HG02759 (cell line): ENCODE measurements around the gene ASCC1.
"Not testable (repeated sequence)": the region's sequence is repeated elsewhere in the genome, so short reads cannot be mapped to it uniquely, and the experiment has no call there.

ENCODE experiments used
- ATAC-seq: cut with Tn5 transposase; IDR thresholded peaks from one replicate; pipeline ENCODE4 v1.9.1; 2021; ENCODE audit warnings: mild to moderate bottlenecking, moderate library complexity; ENCODE audit not compliant: unreplicated experiment

ASCC1 gene

GRCh38 chr10:72249176-72249862 is 33.2 kb upstream of the ASCC1 start:
- not testable (repeated sequence) for ATAC-seq

DNA sequence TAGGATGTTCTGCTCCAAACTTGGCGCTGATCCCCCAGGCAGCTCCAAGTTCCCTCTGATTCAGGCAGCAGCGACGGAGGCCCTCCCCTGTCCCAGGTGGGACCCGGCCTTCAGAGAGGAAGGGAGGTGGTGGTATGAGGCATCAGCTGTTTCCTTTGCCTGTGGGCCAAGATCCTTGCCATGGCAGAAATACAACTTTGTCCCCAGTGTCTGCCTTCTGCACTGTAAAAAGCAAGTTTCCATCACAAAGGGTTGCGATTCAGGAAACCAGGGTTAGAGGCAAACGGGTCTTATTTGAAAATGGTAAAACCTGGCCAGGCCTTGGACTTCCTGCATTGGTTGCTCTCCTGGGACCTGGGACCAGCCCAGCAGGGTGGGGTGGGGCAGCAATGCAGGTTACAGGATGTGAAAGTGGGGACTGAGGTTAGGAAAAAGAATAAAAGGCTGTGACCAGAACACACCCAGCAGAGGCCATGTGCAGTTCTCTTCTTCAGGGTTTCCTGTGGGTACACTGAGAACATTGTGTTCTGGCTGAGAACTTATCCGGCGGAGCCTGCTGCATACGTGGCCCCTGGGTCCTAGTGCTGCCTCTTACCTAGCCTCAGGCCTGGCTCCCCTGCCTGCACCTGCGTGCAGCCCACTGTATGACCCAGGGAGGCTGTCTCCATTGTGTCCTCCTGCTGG is 32.5 kb upstream of the ASCC1 start:
- peak; percentile 81 for ATAC-seq

DNA sequence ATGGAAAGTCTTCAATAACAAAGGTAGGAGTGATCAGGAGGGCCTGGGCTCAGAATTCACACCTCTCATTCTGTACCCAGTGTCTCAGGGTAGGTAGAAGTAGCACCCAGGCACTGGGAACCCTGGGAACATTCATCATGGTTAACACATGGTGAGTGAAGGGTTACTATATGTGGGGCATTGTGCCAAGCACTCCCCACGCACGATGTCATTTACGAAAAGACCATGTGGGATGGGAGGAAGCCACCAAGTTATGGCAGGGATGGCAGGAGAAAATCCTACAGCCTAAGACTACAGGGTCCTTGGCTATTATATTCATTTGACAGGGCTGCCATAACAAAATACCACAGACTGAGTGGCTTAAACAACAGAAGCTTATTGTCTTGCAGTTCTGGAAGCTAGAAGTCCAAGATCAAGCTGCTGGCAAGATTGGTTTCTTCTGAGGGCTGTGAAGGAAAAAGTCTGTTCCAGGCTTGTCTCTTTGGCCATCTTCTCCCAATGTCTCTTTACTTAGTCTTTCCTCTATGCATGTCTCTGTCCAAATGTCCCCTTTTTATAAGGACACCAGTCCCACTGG is 30.0 kb upstream of the ASCC1 start:
- ATAC-seq, result no peak

GRCh38 chr10:72244573-72245038 is 28.5 kb upstream of the ASCC1 start:
- no peak for ATAC-seq

DNA sequence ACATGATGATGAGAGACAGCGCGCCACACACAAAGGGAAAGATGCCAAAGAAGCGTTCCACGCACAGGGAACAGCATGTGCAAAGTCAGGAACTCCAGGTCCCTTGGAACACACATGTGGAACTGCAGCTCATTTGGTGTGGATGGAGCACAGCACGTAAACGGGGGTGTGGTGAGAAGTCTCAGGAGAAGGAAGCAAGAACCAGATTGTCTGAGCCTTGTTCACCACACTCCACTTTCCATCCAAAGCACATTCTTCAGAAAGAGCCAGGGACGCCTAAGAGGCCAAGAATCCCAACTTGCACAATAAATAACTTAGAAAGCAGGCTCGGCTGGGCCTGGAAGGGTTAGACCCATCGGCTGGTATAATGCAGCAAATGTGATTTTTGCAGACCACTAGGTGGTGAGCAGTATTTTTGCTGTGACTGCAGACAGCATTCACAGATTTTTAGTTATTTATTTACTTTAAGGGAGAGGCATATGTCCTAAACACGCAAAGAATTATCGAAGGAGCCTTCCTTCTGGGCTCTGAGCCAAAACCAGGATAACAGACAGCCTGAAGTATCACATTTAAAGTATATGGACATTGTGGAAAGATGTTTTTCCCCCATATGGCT is 27.9 kb upstream of the ASCC1 start:
- ATAC-seq, result no peak

- ATAC-seq, result no peak
Measured at GRCh38 chr10:72242675-72243074, 26.6 kb upstream of the ASCC1 start.

DNA sequence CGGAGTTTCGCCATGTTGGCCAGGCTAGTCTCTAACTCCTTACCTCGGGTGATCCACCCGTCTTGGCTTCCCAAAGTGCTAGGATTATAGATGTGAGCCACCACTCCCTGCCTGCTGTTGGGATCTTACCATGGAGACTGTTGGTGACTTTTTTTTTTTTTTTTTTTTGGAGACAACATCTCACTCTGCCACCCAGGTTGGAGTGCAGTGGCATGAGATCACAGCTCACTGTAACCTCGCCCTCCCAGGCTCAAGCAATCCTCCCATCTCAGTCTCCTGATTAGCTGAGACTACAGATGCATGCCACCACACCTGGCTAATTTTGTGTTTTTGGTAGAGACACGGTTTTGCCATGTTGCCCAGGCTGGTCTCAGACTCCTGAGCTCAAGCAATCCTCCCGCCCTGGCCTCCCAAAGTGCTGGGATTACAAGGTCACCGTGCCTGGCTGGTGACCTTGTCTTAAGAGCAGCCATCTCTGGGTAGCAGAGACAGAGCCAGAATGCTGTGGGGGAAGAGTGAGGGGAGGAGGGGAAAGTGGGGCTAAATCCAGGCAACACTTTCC is 25.7 kb upstream of the ASCC1 start:
- ATAC-seq, result no peak

DNA sequence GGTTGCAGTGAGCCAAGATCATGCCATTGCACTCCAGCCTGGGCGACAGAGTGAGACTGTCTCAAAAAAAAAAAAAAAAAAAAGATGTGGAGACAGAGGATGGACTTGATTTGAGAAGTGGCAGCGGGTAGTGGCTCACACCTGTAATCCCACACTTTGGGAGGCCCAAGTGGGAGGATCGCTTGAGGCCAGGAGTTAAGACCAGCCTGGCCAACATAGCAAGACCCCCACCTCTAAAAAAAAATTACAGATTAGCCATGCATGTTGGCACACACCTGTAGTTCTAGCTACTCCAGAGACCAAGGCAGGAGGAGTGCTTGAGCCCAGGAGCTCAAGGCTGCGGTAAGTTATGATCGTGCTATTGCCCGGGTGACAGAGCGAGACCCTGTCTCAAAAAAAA is 24.3 kb upstream of the ASCC1 start:
- no peak for ATAC-seq

DNA sequence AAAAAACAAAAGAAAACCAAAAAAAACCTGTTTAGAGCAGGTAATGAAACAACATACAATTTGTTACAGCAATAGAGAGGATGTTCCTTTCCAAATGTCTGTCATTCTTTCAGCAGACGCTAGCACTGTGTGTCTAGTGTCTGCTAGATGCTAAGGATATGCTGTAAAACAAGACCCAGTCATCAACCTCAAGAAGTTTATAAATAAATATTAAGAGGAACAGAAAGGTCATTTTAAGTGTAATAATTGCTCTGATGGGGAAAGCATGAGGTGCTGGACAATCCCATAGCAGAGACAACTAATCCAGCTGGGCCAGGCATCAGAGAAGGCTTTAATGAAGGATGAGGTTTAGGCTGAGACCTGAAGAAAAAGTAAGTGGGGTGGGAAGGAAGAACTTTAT is 23.3 kb upstream of the ASCC1 start:
- no peak for ATAC-seq

DNA sequence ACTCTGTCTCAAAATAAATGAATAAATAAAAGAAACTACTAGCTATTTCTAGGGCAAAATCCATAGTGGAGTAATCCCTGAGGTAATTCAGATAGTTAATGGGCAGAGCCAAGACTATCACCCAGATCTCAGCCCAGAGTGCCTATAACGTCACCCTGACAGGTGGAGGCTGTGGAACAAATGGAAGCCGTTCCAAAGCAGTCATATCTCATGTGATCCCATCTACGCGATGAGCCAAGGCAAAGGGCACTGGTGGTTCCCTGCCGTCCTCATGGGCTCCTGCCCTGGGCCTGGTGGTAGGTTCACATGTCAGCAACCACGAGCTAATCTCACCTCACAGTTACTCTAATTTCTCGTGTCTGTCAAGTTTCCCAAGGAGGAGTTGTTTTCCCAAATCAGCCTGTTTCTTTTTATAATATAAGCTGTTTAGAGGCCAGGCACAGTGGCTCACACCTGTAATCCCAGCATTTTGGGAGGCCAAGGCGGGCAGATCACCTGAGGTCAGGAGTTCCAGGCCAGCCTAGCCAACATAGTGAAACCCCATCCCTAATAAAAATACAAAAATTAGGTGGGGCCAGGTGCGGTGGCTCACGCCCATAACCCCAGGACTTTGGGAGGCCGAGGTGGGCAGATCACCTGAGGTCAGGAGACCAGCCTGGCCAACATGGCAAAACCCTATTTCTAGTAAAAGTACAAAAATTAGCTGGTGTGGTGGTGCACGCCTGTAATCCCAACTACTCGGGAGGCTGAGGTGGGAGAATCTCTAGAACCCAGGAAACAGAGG is 22.5 kb upstream of the ASCC1 start:
- ATAC-seq, result no peak

DNA sequence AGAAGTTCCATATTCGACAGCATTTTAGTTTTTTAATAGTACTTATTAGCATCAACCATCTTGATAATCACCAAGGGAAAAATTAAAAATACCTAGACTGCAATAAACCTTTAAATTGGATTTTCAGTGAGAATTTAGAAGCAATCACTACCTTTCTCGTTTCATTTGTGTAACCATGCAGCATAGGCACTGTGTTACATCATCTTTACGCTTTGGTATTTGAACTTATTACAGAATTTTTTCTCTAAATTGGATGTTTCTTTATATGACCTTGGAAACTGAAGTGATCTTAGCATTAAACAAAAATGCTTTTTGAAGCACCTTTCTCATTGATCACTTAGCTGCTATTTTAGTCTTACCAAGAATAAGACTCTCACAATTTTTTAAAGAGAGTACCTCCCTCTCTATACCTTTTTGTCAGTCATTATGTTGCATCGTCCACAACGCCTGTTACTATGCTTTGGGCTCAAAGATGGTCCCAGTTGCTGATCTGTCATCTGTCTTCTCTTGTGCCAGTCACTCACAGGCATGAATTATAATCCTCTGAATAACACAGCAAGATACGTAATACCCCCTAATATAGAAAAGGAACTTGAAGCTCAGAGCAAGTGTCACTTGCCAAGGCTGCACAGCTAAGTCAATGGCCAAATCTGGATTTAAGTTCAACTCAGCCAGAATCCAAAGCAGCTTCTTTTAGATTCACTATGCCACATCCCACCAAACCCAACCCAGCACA is 19.6 kb upstream of the ASCC1 start:
- ATAC-seq, result no peak

GRCh38 chr10:72234560-72235095 is 18.6 kb upstream of the ASCC1 start:
- no peak for ATAC-seq

DNA sequence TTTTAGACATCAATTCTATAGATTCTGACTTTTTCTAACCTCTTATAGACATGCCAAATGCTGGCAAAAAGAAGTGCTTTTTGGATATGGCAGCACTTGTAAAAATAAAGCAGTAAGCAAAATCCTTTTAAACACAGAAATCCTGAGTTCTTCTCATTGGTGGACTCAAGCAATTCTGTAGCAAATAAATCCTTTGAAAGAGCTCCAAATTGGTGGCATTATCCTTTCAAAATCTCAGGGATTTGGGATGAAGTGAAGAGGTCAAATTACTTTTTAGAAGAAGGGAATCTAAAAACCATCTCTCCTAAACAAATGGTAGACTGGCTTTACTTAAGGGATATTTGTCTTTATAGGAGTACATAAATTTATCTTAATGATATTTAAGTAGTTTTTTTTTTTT is 17.5 kb upstream of the ASCC1 start:
- ATAC-seq, result no peak

- ATAC-seq, result no peak
Measured at GRCh38 chr10:72229261-72230251, 13.5 kb upstream of the ASCC1 start.

GRCh38 chr10:72228318-72228751 is 12.3 kb upstream of the ASCC1 start:
- ATAC-seq, result no peak

DNA sequence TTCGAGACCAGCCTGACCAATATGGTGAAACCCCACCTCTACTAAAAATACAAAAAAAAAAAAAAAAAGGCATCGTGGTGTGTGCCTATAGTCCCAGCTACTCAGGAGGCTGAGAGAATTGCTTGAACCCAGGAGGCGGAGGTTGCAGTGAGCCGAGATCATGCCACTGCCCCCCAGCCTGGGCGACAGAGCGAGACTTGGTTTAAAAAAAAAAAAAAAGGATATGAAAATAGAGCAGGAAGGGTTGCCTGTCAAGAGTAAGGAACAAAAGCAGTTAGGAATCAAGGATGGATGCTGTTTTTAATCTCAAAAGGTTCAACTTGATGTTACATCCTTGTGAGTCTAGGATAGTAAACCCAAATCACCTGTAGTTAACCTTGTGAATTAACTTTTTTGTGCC is 11.8 kb upstream of the ASCC1 start:
- no peak for ATAC-seq

DNA sequence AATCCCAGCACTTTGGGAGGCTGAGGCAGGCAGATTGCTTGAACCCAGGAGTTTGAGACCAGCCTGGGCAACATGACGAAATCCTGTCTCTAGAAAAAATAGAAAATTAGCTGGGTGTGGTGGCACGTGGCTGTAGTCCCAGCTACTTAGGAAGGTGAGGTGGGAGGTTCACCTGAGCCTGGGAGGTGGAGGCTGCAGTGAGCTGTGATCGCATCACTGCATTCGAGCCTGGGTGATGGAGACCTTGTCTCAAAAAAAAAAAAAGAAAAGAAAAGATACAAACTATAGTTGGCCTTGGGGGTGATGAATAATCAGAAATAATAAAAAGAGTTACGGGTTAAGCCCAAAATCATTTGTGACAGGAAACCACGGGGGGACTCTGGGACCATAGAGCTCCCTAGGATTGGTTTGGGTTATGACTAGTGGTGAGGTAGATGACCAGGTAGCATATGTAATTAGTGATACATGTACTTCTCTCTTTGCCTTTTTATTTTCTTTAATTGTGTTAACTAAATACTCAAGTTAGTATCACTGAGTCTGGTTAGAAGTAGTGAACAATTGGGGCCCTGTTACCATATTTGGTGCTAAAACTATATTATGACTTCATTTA is 10.4 kb upstream of the ASCC1 start:
- ATAC-seq, result no peak

DNA sequence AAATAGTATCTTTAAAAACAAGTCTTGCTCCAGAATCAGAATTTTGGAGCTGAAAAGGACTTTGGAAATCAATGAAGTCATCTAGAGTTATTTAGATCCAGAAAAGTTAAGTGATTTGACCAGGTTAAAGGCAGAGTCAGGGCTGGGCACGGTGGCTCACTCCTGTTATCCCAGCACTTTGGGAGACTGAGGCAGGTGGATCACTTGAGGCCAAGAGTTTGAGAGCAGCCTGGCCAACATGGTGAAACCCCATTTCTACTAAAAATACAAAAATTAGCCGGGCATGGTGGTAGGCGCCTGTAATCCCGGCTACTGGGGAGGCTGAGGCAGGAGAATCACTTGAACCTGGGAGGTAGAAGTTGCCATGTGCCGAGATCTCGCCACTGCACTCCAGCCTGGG is 8.1 kb upstream of the ASCC1 start:
- not testable (repeated sequence) for ATAC-seq
